ENCODE results near the gene NPTX1.

DNA sequence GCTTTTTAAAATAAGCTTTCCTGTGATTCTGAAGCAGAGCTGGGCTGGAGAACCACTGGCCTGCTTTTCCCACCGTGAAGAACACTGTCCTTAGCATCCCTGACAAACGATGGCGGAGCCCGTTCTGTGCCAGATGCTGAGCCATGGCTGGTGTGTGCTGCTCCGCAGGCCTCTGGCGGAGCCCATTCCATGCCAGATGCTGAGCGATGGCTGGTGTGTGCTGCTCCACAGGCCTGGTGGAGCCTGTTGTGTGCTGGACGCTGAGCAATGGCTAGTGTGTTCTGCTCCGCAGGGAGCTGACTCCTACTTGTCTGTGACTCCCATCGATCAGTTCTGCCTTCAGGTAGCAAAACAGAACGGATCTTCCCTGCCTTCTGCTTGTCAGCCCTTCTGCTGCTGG, 57.2 kb downstream of the NPTX1 start:
- no peak for TF ChIP-seq TAF1 (IDR thresholded peaks at IDR 0.05; ENCODE audit: borderline replicate concordance, low read depth, low read length)
- no peak for TF ChIP-seq POLR2A (IDR thresholded peaks at IDR 0.05; ENCODE audit: low read depth, low read length)
- TF ChIP-seq POLR2AphosphoS5 (IDR thresholded peaks at IDR 0.05; ENCODE audit: low read depth, low read length): no peak

Measured in GM12892 (cell line).